Measurements from ENCODE around the gene MYEOV.

- TF ChIP-seq, protein P1, sequence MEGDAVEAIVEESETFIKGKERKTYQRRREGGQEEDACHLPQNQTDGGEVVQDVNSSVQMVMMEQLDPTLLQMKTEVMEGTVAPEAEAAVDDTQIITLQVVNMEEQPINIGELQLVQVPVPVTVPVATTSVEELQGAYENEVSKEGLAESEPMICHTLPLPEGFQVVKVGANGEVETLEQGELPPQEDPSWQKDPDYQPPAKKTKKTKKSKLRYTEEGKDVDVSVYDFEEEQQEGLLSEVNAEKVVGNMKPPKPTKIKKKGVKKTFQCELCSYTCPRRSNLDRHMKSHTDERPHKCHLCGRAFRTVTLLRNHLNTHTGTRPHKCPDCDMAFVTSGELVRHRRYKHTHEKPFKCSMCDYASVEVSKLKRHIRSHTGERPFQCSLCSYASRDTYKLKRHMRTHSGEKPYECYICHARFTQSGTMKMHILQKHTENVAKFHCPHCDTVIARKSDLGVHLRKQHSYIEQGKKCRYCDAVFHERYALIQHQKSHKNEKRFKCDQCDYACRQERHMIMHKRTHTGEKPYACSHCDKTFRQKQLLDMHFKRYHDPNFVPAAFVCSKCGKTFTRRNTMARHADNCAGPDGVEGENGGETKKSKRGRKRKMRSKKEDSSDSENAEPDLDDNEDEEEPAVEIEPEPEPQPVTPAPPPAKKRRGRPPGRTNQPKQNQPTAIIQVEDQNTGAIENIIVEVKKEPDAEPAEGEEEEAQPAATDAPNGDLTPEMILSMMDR (IDR thresholded peaks at IDR 0.05) = no peak
- TF ChIP-seq CREB1 (CRISPR knock-in tag; IDR thresholded peaks at IDR 0.05) (no peak), CREM (CRISPR knock-in tag; IDR thresholded peaks at IDR 0.05) (no peak), CBFB (CRISPR knock-in tag; IDR thresholded peaks at IDR 0.05; ENCODE audit: low read depth) (no peak), ZNF512 (CRISPR knock-in tag; IDR thresholded peaks at IDR 0.05; ENCODE audit: borderline replicate concordance) (no peak), NFYB (CRISPR knock-in tag; conservative IDR thresholded peaks at IDR 0.05; ENCODE audit: low read depth) (no peak), ATF1 (CRISPR knock-in tag; IDR thresholded peaks at IDR 0.05) (no peak), IRF2 (CRISPR knock-in tag; IDR thresholded peaks at IDR 0.05; ENCODE audit: borderline replicate concordance, low read depth) (no peak), JUN (CRISPR knock-in tag; IDR thresholded peaks at IDR 0.05) (no peak), TCF7 (CRISPR knock-in tag; IDR thresholded peaks at IDR 0.05; ENCODE audit: low read depth) (no peak), ZNF281 (CRISPR knock-in tag; IDR thresholded peaks at IDR 0.05) (no peak)
- TF ChIP-seq, protein P2, sequence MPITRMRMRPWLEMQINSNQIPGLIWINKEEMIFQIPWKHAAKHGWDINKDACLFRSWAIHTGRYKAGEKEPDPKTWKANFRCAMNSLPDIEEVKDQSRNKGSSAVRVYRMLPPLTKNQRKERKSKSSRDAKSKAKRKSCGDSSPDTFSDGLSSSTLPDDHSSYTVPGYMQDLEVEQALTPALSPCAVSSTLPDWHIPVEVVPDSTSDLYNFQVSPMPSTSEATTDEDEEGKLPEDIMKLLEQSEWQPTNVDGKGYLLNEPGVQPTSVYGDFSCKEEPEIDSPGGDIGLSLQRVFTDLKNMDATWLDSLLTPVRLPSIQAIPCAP (CRISPR knock-in tag; IDR thresholded peaks at IDR 0.05) = no peak
- TF ChIP-seq, protein P3, sequence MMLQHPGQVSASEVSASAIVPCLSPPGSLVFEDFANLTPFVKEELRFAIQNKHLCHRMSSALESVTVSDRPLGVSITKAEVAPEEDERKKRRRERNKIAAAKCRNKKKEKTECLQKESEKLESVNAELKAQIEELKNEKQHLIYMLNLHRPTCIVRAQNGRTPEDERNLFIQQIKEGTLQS (CRISPR knock-in tag; conservative IDR thresholded peaks at IDR 0.05) = no peak
Measured at GRCh38 chr11:69326622-69327219, 32.8 kb downstream of the MYEOV start.

Measured in WTC11 (cell line).